HFF-Myc (cell line): ENCODE data around the gene DUSP9.

ENCODE experiments used
- DNase-seq: peaks from one replicate; pipeline ENCODE4 v3.0.0-alpha.2; 2011; ENCODE audit warnings: low read depth; ENCODE audit errors: extremely low read depth
- H3K4me3 ChIP-seq: replicated peaks from 2 replicates; pipeline ENCODE4 v1.5.1; 2011; ENCODE audit warnings: low read depth, mild to moderate bottlenecking, control low read depth, low read length
- TF ChIP-seq, protein P1 (sequence below): IDR thresholded peaks from 2 replicates; pipeline ENCODE4 v1.5.1; 2012; ENCODE audit warnings: mild to moderate bottlenecking, low read depth, low read length, control low read depth; ENCODE audit errors: missing control alignments

The DUSP9 gene

DNA sequence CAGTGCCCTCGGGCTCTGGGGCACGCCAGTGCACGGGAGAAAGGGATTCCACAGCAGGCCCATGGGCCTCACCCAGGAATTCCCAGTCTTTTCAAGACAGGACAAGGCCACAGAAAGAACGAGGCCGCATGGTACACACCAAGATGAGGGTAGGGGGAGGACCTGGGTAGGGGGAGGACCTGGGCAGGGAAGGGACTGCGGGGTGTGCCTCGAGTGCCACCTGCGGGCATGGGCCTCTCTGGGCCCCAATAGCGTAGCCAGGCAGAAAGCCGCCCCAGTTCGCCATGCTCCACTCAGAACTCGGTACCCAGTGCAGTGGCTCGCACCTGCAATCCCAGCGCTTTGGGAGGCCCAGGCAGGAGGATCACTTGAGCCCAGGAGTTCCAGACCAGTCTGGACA is 14.0 kb upstream of the DUSP9 start:
- H3K4me3 ChIP-seq, result no peak overlapping the region
- TF ChIP-seq, protein P1, sequence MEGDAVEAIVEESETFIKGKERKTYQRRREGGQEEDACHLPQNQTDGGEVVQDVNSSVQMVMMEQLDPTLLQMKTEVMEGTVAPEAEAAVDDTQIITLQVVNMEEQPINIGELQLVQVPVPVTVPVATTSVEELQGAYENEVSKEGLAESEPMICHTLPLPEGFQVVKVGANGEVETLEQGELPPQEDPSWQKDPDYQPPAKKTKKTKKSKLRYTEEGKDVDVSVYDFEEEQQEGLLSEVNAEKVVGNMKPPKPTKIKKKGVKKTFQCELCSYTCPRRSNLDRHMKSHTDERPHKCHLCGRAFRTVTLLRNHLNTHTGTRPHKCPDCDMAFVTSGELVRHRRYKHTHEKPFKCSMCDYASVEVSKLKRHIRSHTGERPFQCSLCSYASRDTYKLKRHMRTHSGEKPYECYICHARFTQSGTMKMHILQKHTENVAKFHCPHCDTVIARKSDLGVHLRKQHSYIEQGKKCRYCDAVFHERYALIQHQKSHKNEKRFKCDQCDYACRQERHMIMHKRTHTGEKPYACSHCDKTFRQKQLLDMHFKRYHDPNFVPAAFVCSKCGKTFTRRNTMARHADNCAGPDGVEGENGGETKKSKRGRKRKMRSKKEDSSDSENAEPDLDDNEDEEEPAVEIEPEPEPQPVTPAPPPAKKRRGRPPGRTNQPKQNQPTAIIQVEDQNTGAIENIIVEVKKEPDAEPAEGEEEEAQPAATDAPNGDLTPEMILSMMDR, result no peak
- DNase-seq, result no peak

DNA sequence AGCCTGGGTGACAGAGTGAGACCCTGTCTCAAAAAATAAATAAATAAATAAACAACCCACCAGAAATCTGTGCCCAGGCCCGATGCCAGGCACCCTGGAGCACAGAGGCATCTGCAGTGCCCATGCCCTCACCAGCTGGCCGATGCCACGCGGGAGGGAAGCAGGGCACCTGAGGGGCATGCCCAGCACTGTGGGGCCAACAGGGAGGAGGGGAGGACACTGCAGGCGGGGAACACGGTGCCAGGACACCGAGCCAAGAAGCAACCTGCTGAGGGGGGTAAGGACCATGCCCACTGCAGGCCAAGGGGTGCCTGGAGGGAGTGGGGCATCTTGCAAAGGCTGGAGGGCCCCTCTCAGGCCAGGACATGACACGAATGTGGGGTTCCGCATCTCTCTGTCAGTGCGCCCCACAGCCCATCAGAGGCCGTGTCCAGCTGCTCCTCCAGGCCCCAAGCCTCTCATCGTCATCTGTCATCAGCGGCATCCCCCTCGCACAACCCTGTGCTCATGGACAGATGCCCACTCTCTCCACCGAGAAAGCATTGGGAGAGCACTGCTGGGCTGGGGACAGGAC is 13.3 kb upstream of the DUSP9 start:
- DNase-seq, result no peak
- H3K4me3 ChIP-seq, result no peak overlapping the region
- TF ChIP-seq, protein P1, result no peak

DNA sequence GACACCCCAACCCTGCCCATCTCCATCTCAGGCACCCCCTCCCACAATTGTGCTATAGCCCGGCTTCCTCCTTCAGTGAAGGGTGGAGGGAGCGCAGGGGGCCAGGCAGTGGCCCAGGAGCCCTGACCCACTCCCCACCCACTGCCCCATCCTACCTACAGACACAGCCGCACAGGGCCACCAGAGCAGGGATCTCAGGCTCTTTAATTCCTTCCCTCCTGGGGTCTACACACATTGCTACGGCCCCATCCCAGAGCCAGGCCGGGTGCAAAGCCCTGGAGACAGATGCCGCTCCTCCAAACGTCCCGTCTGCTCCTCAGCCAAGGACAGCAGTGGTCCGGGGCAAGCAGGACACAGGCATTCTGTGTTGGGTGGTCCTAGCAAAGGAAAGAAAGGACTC is 12.8 kb upstream of the DUSP9 start:
- no peak overlapping the region for H3K4me3 ChIP-seq
- DNase-seq, result no peak
- TF ChIP-seq, protein P1, result no peak

DNA sequence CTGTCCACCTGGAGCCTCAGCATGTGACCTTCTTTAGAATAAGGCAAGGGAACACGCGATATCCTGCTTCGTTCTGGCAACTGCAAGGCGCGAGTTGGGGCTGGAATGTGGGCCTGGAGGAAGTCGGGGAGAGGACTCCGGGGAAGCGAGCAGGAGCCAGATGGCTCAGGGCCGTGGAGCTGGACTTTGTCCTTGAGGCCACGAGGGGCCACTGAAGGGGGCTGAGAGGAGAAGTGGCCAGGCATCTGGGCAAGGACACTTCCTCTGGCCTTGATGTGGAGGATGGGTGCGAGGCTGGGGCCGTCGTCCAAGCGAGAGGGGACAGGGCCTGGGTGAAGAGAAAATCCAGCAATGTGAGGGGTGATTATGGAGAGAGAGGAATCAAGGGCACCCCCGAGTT is 12.2 kb upstream of the DUSP9 start:
- no peak overlapping the region for H3K4me3 ChIP-seq
- TF ChIP-seq, protein P1, result no peak
- DNase-seq, result no peak

DNA sequence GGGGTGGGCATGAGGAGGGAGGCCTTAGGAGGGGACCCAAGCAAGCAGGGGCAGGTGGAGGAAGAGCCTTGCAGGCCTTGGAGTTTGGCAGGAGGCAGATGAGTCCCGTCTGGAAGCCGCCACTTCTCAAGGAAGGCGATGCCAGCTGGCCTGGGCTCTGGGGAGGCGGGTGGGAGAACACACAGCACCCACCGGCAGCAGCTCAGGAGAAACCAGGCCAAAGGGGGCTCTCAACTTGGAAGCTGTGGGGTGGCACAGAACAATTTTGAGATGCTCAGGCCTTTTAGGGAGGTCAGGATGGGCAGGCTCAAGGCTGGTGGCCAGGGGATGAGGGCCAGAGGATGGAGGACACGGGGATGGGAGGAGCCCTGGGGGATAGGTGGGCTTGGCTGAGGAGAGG is 11.6 kb upstream of the DUSP9 start:
- no peak overlapping the region for H3K4me3 ChIP-seq
- DNase-seq, result no peak
- TF ChIP-seq, protein P1, result no peak

DNA sequence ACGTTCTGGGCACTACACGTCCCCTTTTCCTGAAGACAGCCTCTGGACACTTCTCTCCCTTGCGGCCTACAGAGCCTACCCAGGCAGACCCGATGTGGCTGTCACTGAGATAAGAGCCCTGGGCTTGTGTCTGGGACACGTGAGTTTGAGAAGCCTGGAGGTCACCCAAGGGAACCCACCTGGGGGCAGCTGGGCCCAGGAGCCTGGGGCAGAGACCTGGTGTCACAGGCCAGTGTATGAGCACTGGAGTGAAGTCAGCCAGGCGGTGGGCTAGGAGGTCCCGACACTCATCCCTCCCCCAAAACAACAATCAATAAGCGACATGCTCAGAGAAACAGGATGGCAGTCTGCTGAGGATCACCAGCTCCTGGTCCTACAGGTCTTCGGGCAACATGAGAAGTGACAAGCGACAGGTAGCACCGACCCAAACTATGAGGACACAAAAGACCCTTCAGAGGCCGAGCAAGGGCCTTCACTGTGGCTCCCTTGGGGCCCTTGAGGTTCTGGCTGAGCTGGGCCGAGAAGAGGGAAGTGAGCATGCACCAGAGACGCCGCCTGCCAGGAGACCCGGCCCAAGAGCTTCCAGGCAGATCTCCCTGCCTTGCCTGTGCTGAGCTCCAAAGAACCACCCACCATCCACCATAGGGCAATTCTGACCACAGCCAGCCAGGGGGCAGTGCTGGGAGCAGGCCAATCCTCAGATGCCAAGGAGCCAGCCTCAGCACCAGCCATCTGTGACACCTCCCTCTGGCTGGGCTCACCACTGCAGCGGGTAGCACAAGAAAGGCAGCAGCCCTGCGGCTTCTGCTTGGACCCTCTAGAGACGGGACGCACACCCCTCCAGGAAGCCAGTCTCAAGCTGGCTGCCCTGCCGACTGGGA is 11.0 kb upstream of the DUSP9 start:
- TF ChIP-seq, protein P1, result peak; percentile 41
- H3K4me3 ChIP-seq, result no peak overlapping the region
- DNase-seq, result no peak
